Upper lobe of left lung (tissue), 4 donors: ENCODE results near the gene KCNAB1.
A peak's percentile ranks its signal among the peaks of the same experiment; 100 is the strongest.

Experiments
- POLR2A ChIP-seq, 4 donors: fragments of 450-650 bp; IDR thresholded peaks; one replicate each; pipeline ENCODE4 v1.5.1; 2016 to 2017; ENCODE audit warnings: antibody characterized with exemption in 4 of 4, mild to moderate bottlenecking in 2 of 4
- TF ChIP-seq, protein P1 (sequence below), 6 experiments: fragments of 450-650 bp in 4 of 6; fragments of 200-600 bp in 2 of 6; sonication (generic) in 2 of 6; IDR thresholded peaks; one replicate each; pipeline ENCODE4 v1.5.1; 2016 to 2019; ENCODE audit warnings: antibody characterized with exemption in 6 of 6

DNA sequence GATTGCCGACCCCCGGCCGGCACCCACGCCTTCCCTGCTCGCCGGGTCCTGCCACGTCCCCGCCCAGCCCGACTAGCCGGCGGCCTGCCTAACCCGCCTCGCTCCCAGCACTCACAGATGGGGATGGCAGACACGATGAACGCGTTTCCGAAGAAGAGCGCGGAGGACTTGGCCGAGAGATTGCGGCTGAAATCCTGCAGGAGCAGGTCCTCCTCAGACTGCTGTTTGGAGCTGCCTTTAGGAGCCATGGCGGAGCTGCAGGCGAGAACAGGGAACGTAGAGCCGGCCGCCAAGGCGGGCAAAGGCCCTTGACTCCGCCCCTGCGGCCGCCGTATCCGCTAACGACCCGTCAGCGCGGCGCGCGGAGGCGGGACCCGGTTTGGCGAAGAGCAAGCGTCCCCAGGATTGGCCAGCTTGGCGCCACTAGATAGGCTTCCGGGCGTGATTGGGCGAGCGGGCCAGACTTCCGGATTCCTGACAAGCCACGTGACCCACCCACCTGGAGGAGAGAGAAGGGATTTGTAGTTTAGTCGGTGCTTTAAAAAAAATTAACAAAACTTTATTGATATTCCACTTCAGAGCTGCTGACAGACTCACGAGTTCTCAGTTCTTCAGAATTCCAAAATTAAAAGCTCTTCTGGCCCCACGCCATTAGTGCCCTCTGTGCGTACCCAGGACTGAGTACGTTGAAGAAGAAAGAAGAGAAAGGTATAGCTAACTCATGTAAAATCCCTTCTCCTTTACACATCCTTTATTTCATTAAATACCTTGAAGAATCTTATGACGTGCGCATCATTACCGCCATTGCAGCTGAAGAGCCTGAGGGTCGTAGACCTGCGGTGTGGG lies 434.7 kb downstream of the KCNAB1 start, which contains the start of gene SSR3:
- TF ChIP-seq, protein P1, sequence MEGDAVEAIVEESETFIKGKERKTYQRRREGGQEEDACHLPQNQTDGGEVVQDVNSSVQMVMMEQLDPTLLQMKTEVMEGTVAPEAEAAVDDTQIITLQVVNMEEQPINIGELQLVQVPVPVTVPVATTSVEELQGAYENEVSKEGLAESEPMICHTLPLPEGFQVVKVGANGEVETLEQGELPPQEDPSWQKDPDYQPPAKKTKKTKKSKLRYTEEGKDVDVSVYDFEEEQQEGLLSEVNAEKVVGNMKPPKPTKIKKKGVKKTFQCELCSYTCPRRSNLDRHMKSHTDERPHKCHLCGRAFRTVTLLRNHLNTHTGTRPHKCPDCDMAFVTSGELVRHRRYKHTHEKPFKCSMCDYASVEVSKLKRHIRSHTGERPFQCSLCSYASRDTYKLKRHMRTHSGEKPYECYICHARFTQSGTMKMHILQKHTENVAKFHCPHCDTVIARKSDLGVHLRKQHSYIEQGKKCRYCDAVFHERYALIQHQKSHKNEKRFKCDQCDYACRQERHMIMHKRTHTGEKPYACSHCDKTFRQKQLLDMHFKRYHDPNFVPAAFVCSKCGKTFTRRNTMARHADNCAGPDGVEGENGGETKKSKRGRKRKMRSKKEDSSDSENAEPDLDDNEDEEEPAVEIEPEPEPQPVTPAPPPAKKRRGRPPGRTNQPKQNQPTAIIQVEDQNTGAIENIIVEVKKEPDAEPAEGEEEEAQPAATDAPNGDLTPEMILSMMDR (IDR thresholded peaks at IDR 0.05), result peak in 5 of 6 experiments; percentile 49 to 86 (median 76)
- peak in 3 of 4 donors; percentile 66 to 95 (median 92) for TF ChIP-seq POLR2A (IDR thresholded peaks at IDR 0.05)
